CD4-positive, alpha-beta T cell treated with Interleukin-15 for 1 hour (primary cell): Measurements from ENCODE around the gene ETV7.
"Not testable (repeated sequence)": the region's sequence is repeated elsewhere in the genome, so short reads cannot be mapped to it uniquely, and the experiment has no call there.

Experiments
- DNase-seq: peaks from one replicate; pipeline ENCODE4 v3.0.0-alpha.2; 2020

The ETV7 gene

GRCh38 chr6:36382976-36383375 lies 4.5 kb downstream of the ETV7 start:
- DNase-seq, result no peak

GRCh38 chr6:36381502-36382389 lies 5.7 kb downstream of the ETV7 start:
- DNase-seq, result no peak

GRCh38 chr6:36380166-36380565 lies 7.3 kb downstream of the ETV7 start:
- no peak for DNase-seq

GRCh38 chr6:36378936-36379335 lies 8.5 kb downstream of the ETV7 start:
- no peak for DNase-seq

GRCh38 chr6:36378243-36378920 lies 9.1 kb downstream of the ETV7 start:
- no peak for DNase-seq

GRCh38 chr6:36377594-36377993 lies 9.9 kb downstream of the ETV7 start:
- no peak for DNase-seq

- DNase-seq, result no peak
Measured at GRCh38 chr6:36376742-36377141, 10.7 kb downstream of the ETV7 start.

GRCh38 chr6:36376183-36376582 lies 11.3 kb downstream of the ETV7 start:
- DNase-seq, result no peak

GRCh38 chr6:36375644-36376155 lies 11.8 kb downstream of the ETV7 start:
- no peak for DNase-seq

- DNase-seq, result no peak
Measured at GRCh38 chr6:36374972-36375371, 12.5 kb downstream of the ETV7 start.

- DNase-seq, result no peak
Measured at GRCh38 chr6:36374194-36374593, 13.3 kb downstream of the ETV7 start.

- no peak for DNase-seq
Measured at GRCh38 chr6:36373368-36374019, 14.0 kb downstream of the ETV7 start.

GRCh38 chr6:36372088-36372487 lies 15.4 kb downstream of the ETV7 start:
- DNase-seq, result no peak

GRCh38 chr6:36371211-36371610 lies 16.3 kb downstream of the ETV7 start:
- DNase-seq, result no peak

GRCh38 chr6:36370638-36371037 lies 16.8 kb downstream of the ETV7 start:
- DNase-seq, result no peak

GRCh38 chr6:36368921-36369865 lies 18.3 kb downstream of the ETV7 start:
- DNase-seq, result no peak

GRCh38 chr6:36368421-36368820 lies 19.0 kb downstream of the ETV7 start:
- DNase-seq, result no peak

GRCh38 chr6:36367743-36368142 lies 19.7 kb downstream of the ETV7 start:
- DNase-seq, result no peak

- peak; percentile 41 for DNase-seq
Measured at GRCh38 chr6:36364669-36365479, 22.6 kb downstream of the ETV7 start.

GRCh38 chr6:36364061-36364635 lies 23.3 kb downstream of the ETV7 start:
- DNase-seq, result not testable (repeated sequence)

- DNase-seq, result not testable (repeated sequence)
Measured at GRCh38 chr6:36363371-36363752, 24.1 kb downstream of the ETV7 start.
